Measurements from ENCODE around the gene IGFBP7. TPM values are rescaled to one million over a fixed set of nuclear protein-coding genes. Genes with fewer than 3 reads are reported as not detected.

Gene IGFBP7
- total RNA-seq, 2 experiments from 2014 or later: not detected

GRCh38 chr4:57013543-57014120 is 96.6 kb downstream of the IGFBP7 start:
- DNase-seq (ENCODE audit: low spot score): no peak
- TF ChIP-seq EZH2phosphoT487 (IDR thresholded peaks at IDR 0.05; ENCODE audit: borderline replicate concordance, low read depth, low read length) (no peak), CTCF (conservative IDR thresholded peaks at IDR 0.05; ENCODE audit: low read length) (no peak)
- no peaks in the 10 kb centered on the region for H3K9me3 ChIP-seq (ENCODE audit: low read length)
- H3K4me1 ChIP-seq (ENCODE audit: insufficient read depth, low read length, poor library complexity, severe bottlenecking): no peaks in the 10 kb centered on the region
- H3K36me3 ChIP-seq (ENCODE audit: insufficient read depth, low read length): peaks cover 94% of the 10 kb centered on the region
- POLR2A ChIA-PET: interaction anchor here (0.6 to 1.1 kb wide), 4 partner anchors 10 to 92 kb away, joined by 3 to 4 read pairs (median 3); no protein-coding TSS in a partner anchor
- no peak overlapping the region for H3K4me2 ChIP-seq (ENCODE audit: low read length)
- BruUV-seq (replicated peaks): no TSS peak
- intact Hi-C loops (cut with micrococcal nuclease; ENCODE audit: unreplicated experiment): no loop called here
- H4K20me1 ChIP-seq (ENCODE audit: insufficient read depth, low read length): no peaks in the 10 kb centered on the region
- H2AFZ ChIP-seq (ENCODE audit: low read length): no peak overlapping the region
- CTCF ChIA-PET (ENCODE audit: unreplicated experiment): no interaction called here
- no peaks in the 10 kb centered on the region; the same call in 1 of the 2 replicates for H3K79me2 ChIP-seq (ENCODE audit: insufficient read depth, low read depth, low read length)
- no peaks in the 10 kb centered on the region for H3K9me2 ChIP-seq (ENCODE audit: insufficient read depth, low read length)
- H3K27ac ChIP-seq (ENCODE audit: low read depth, low read length, poor library complexity, severe bottlenecking): no peak overlapping the region
- H3K4me3 ChIP-seq (ENCODE audit: low read depth, low read length, poor library complexity, severe bottlenecking): no peak overlapping the region

DNA sequence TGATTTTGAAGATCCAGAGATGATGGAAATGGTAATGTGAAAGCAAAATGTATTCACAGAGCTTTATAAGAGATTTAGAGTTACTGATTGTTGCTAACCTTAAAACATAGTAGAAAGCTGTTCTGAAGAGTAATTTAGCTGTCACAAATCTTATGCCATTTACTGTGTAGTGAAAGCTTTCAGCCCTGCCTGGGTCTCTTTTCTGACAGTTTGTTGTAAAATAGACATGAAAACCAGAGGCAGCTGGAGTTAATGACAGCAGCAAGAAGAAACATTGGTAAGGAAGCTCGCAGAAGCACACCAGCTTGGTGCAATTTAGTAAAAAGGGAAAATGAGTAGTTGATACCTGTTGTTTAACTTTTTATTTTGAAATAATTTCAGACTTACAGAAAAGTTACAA is 110.4 kb downstream of the IGFBP7 start:
- Histone ChIP-seq H3K4me3 (ENCODE audit: low read depth, low read length, poor library complexity, severe bottlenecking) (no peak overlapping the region), H2AFZ (ENCODE audit: low read length) (no peak overlapping the region), H3K9me2 (ENCODE audit: insufficient read depth, low read length) (no peaks in the 10 kb centered on the region), H3K36me3 (ENCODE audit: insufficient read depth, low read length) (peaks cover 95% of the 10 kb centered on the region), H3K79me2 (ENCODE audit: insufficient read depth, low read depth, low read length) (peaks cover 3% of the 10 kb centered on the region; the same call in 1 of the 2 replicates), H3K27ac (ENCODE audit: low read depth, low read length, poor library complexity, severe bottlenecking) (no peak overlapping the region), H3K4me2 (ENCODE audit: low read length) (no peak overlapping the region), H4K20me1 (ENCODE audit: insufficient read depth, low read length) (0 out of 2 replicates have a peak, but pooled peaks cover 7% of the 10 kb centered on the region), H3K9me3 (ENCODE audit: low read length) (no peaks in the 10 kb centered on the region), H3K4me1 (ENCODE audit: insufficient read depth, low read length, poor library complexity, severe bottlenecking) (no peaks in the 10 kb centered on the region)
- ChIA-PET CTCF (ENCODE audit: unreplicated experiment) (no interaction called here), POLR2A (interaction anchor here (0.8 kb wide), 1 partner anchor 22 kb away, joined by 4 read pairs; the partner anchor contains the start of gene NOA1)
- intact Hi-C loops (cut with micrococcal nuclease; ENCODE audit: unreplicated experiment): no loop called here
- BruUV-seq (replicated peaks): TSS peak; percentile 11
- DNase-seq (ENCODE audit: low spot score): no peak
- no peak for TF ChIP-seq EZH2phosphoT487 (IDR thresholded peaks at IDR 0.05; ENCODE audit: borderline replicate concordance, low read depth, low read length)
- no peak for TF ChIP-seq CTCF (conservative IDR thresholded peaks at IDR 0.05; ENCODE audit: low read length)

- no peaks in the 10 kb centered on the region for H3K9me3 ChIP-seq (ENCODE audit: low read length)
- H3K79me2 ChIP-seq (ENCODE audit: insufficient read depth, low read depth, low read length): peaks cover 26% of the 10 kb centered on the region; the same call in 1 of the 2 replicates
- TF ChIP-seq CTCF (conservative IDR thresholded peaks at IDR 0.05; ENCODE audit: low read length) (no peak), EZH2phosphoT487 (IDR thresholded peaks at IDR 0.05; ENCODE audit: borderline replicate concordance, low read depth, low read length) (no peak)
- H3K27ac ChIP-seq (ENCODE audit: low read depth, low read length, poor library complexity, severe bottlenecking): no peak overlapping the region
- DNase-seq (ENCODE audit: low spot score): no peak
- intact Hi-C loops (cut with micrococcal nuclease; ENCODE audit: unreplicated experiment): no loop called here
- no peak overlapping the region for H3K4me2 ChIP-seq (ENCODE audit: low read length)
- BruUV-seq (replicated peaks): no TSS peak
- H3K4me3 ChIP-seq (ENCODE audit: low read depth, low read length, poor library complexity, severe bottlenecking): no peak overlapping the region
- no peaks in the 10 kb centered on the region for H3K4me1 ChIP-seq (ENCODE audit: insufficient read depth, low read length, poor library complexity, severe bottlenecking)
- POLR2A ChIA-PET: interaction anchor here (1.0 kb wide), 1 partner anchor 21 kb away, joined by 5 read pairs; no protein-coding TSS in a partner anchor
- H3K36me3 ChIP-seq (ENCODE audit: insufficient read depth, low read length): peaks cover 95% of the 10 kb centered on the region
- no peaks in the 10 kb centered on the region for H3K9me2 ChIP-seq (ENCODE audit: insufficient read depth, low read length)
- 0 out of 2 replicates have a peak, but pooled peaks cover 7% of the 10 kb centered on the region for H4K20me1 ChIP-seq (ENCODE audit: insufficient read depth, low read length)
- no peak overlapping the region for H2AFZ ChIP-seq (ENCODE audit: low read length)
- CTCF ChIA-PET (ENCODE audit: unreplicated experiment): no interaction called here
Measured at GRCh38 chr4:56995525-56995924, 114.7 kb downstream of the IGFBP7 start.
